Adipocyte (in vitro differentiated cells): ENCODE measurements around the gene NPTN.
A peak's percentile ranks its signal among the peaks of the same experiment; 100 is the strongest.
"Not testable (repeated sequence)": the region's sequence is repeated elsewhere in the genome, so short reads cannot be mapped to it uniquely, and the experiment has no call there.

Experiments used
- DNase-seq: peaks from one replicate; pipeline ENCODE4 v3.0.0-alpha.2; 2015; ENCODE audit warnings: low read depth
- H3K27me3 ChIP-seq: replicated peaks from 2 replicates; pipeline ENCODE4 v1.7.0; 2013; ENCODE audit warnings: mild to moderate bottlenecking, low read length, moderate library complexity; ENCODE audit not compliant: control insufficient read depth, insufficient read depth
- H3K36me3 ChIP-seq: 2 replicates; pipeline ENCODE4 v1.7.0; 2013; ENCODE audit warnings: low read length, mild to moderate bottlenecking, moderate library complexity; ENCODE audit not compliant: control insufficient read depth, insufficient read depth, severe bottlenecking
- H3K4me1 ChIP-seq: 2 replicates; pipeline ENCODE4 v1.7.0; 2013; ENCODE audit warnings: mild to moderate bottlenecking, low read length, moderate library complexity; ENCODE audit not compliant: control insufficient read depth, insufficient read depth
- H3K4me3 ChIP-seq: 2 replicates; pipeline ENCODE4 v1.7.0; 2013; ENCODE audit warnings: mild to moderate bottlenecking, low read length, moderate library complexity
- H3K9ac ChIP-seq: 2 replicates; pipeline ENCODE4 v1.7.0; 2013; ENCODE audit warnings: mild to moderate bottlenecking, low read length, moderate library complexity
- H3K9me3 ChIP-seq: 2 replicates; pipeline ENCODE4 v1.7.0; 2013; ENCODE audit warnings: mild to moderate bottlenecking, low read length, moderate library complexity; ENCODE audit not compliant: control insufficient read depth

The NPTN gene

DNA sequence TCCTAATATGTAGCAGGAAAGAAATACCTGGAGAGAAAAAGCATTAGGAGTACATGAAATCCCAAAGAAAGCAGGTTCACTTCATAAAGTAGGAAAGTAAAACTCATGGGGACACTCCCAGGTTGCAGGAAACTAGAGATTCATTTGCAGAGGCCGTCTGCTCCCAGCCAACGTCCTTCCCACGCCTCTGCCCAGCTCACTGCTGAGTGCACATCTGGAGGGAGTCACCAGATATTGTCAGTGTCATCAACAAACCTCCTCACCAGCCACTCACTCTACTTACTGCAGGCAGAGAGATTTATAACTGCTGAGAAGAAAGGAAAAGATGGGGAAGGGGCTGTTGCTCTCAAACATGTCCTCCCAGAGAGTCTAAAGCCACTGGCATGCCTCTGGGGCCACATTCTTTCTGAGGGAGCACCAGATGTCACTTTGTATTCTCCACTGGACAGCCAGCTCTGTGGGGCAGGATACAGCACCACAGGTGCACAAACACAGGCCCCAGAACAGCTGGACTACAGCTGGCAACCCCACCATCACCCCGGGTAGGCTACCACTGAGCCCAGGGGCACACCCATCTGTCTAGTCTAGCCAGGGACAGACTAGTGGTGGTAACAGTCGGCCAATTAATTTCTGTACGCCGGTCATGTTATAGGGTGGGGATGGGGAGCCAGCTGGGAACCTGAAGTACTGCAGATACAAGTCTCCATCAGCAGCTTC lies 64.5 kb downstream of the NPTN start:
- Histone ChIP-seq H3K9ac (no peak overlapping the region), H3K4me3 (no peak overlapping the region), H3K9me3 (no peaks in the 10 kb centered on the region), H3K4me1 (peaks cover 9% of the 10 kb centered on the region), H3K36me3 (peaks cover 81% of the 10 kb centered on the region), H3K27me3 (no peaks in the 10 kb centered on the region)
- DNase-seq, result no peak

GRCh38 chr15:73567020-73567419 lies 66.2 kb downstream of the NPTN start:
- H3K36me3 ChIP-seq, result peaks cover 82% of the 10 kb centered on the region
- H3K4me1 ChIP-seq, result peaks cover 6% of the 10 kb centered on the region
- H3K9me3 ChIP-seq, result no peaks in the 10 kb centered on the region
- H3K4me3 ChIP-seq, result no peak overlapping the region
- no peak for DNase-seq
- H3K9ac ChIP-seq, result no peak overlapping the region
- no peaks in the 10 kb centered on the region for H3K27me3 ChIP-seq

GRCh38 chr15:73564255-73564654 lies 68.9 kb downstream of the NPTN start:
- Histone ChIP-seq H3K4me3 (no peak overlapping the region), H3K9me3 (no peaks in the 10 kb centered on the region), H3K36me3 (peaks cover 74% of the 10 kb centered on the region), H3K9ac (no peak overlapping the region), H3K4me1 (peaks cover 6% of the 10 kb centered on the region), H3K27me3 (no peaks in the 10 kb centered on the region)
- peak; percentile 60 for DNase-seq

GRCh38 chr15:73560501-73561117 lies 72.6 kb downstream of the NPTN start:
- no peaks in the 10 kb centered on the region for H3K27me3 ChIP-seq
- H3K9ac ChIP-seq, result no peak overlapping the region
- H3K4me3 ChIP-seq, result no peak overlapping the region
- H3K9me3 ChIP-seq, result no peaks in the 10 kb centered on the region
- peak; percentile 89 for DNase-seq
- H3K36me3 ChIP-seq, result peaks cover 68% of the 10 kb centered on the region
- peaks cover 6% of the 10 kb centered on the region for H3K4me1 ChIP-seq

DNA sequence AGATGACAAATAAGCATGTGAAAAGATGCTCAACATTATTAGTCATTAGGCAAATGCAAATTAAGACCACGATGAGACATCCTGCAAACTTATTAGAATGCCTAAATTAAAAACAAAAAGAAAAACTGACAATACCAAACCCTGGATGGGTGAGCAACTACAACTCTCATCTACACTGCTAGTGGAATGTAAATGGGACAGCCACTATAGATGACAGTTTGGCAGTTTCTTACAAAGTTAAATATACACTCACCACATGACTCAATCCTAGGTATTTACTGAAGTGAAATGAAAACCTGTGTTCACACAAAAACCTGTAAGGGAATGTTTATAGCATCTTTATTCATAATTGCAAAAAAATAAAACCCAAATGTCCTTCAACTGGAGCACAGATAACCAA lies 74.7 kb downstream of the NPTN start:
- no peak overlapping the region for H3K9ac ChIP-seq
- H3K4me3 ChIP-seq, result no peak overlapping the region
- H3K27me3 ChIP-seq, result no peaks in the 10 kb centered on the region
- no peaks in the 10 kb centered on the region for H3K9me3 ChIP-seq
- DNase-seq, result no peak
- H3K4me1 ChIP-seq, result no peaks in the 10 kb centered on the region
- H3K36me3 ChIP-seq, result peaks cover 69% of the 10 kb centered on the region

- H3K4me1 ChIP-seq, result peaks cover 4% of the 10 kb centered on the region
- H3K9me3 ChIP-seq, result no peaks in the 10 kb centered on the region
- H3K36me3 ChIP-seq, result peaks cover 42% of the 10 kb centered on the region
- H3K27me3 ChIP-seq, result no peaks in the 10 kb centered on the region
- no peak for DNase-seq
- no peak overlapping the region for H3K4me3 ChIP-seq
- no peak overlapping the region for H3K9ac ChIP-seq
Measured at GRCh38 chr15:73555080-73555479, 78.1 kb downstream of the NPTN start.

DNA sequence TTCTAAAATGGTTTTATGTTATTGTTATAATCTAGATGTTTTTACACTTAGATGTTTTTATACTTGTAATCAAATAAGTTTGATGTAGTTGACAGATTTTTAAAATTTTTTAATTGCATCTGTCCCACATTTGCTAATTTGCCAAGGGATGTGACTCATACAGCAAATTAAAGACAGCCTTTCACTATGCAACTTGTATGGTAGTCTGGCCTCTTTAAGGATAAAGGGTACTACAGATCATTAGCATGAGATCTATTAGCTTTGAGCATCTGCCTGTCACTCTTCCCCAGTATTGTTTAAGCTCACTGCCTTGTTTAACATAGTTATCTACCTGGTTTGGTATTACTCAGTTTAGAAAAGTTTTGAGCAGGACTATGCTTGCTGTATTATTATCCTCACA lies 83.0 kb downstream of the NPTN start:
- no peaks in the 10 kb centered on the region for H3K27me3 ChIP-seq
- H3K9me3 ChIP-seq, result no peaks in the 10 kb centered on the region
- H3K4me1 ChIP-seq, result peaks cover 4% of the 10 kb centered on the region
- no peak overlapping the region for H3K9ac ChIP-seq
- peaks cover 5% of the 10 kb centered on the region for H3K36me3 ChIP-seq
- DNase-seq, result peak; percentile 22
- H3K4me3 ChIP-seq, result no peak overlapping the region

GRCh38 chr15:73548925-73549324 lies 84.3 kb downstream of the NPTN start:
- not testable (repeated sequence) for H3K27me3 ChIP-seq, H3K9me3 ChIP-seq, DNase-seq, H3K4me3 ChIP-seq, H3K9ac ChIP-seq, H3K36me3 ChIP-seq, H3K4me1 ChIP-seq

DNA sequence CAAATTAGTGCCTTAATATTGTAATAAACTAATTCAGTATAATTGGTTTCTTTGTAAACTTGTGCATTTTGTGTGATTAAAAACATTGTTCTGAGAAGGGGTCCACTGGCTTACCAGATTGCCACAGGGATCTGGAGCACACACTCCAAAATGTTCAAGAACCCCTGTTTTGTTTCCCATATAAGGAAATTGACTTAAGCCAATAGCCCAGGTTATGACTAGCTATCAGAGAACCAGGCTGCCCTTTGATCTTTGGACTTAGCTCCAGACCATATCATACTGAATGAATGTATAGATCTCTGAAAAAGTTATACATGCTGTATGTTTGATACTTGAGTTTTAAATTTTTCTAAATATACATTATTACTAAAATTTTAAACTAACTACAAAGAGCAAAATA lies 91.7 kb downstream of the NPTN start:
- no peak overlapping the region for H3K4me3 ChIP-seq
- H3K4me1 ChIP-seq, result peaks cover 14% of the 10 kb centered on the region
- no peaks in the 10 kb centered on the region for H3K27me3 ChIP-seq
- no peaks in the 10 kb centered on the region for H3K36me3 ChIP-seq
- no peak overlapping the region for H3K9ac ChIP-seq
- no peaks in the 10 kb centered on the region for H3K9me3 ChIP-seq
- DNase-seq, result no peak

DNA sequence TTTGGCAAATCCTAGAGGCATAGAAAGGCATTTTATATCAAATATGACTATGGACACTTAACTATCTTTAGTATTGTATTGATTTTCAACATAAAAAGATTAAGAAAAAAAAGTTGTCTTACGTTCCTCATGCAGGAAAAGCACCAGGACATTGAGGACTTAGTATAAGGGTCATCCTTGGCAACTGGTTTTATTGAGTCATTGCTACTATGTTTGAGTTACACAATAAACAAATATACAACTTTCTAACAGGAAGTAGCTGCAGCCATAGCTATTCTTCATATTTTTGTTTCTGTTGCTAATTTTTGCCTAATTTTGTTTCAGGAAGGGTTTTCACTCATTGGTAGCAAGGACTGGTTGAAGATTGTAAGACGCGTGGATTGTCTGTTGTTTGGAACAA lies 93.0 kb downstream of the NPTN start:
- no peaks in the 10 kb centered on the region for H3K36me3 ChIP-seq
- no peak overlapping the region for H3K9ac ChIP-seq
- peaks cover 14% of the 10 kb centered on the region for H3K4me1 ChIP-seq
- no peaks in the 10 kb centered on the region for H3K27me3 ChIP-seq
- peak; percentile 21 for DNase-seq
- no peak overlapping the region for H3K4me3 ChIP-seq
- H3K9me3 ChIP-seq, result no peaks in the 10 kb centered on the region

GRCh38 chr15:73539212-73540128 lies 93.7 kb downstream of the NPTN start:
- H3K9me3 ChIP-seq, result no peaks in the 10 kb centered on the region
- H3K4me3 ChIP-seq, result no peak overlapping the region
- H3K27me3 ChIP-seq, result no peaks in the 10 kb centered on the region
- no peaks in the 10 kb centered on the region for H3K36me3 ChIP-seq
- H3K4me1 ChIP-seq, result peaks cover 14% of the 10 kb centered on the region
- H3K9ac ChIP-seq, result no peak overlapping the region
- DNase-seq, result no peak
